CD4-positive, alpha-beta T cell treated with Interleukin-10 for 1 hour (primary cell): Measurements from ENCODE around the gene EYA3.

Source experiments
- DNase-seq: peaks from one replicate; pipeline ENCODE4 v3.0.0-alpha.2; 2020

Gene EYA3

GRCh38 chr1:28112388-28113241 is 24.2 kb upstream of the EYA3 start:
- DNase-seq, result peak; percentile 28

DNA sequence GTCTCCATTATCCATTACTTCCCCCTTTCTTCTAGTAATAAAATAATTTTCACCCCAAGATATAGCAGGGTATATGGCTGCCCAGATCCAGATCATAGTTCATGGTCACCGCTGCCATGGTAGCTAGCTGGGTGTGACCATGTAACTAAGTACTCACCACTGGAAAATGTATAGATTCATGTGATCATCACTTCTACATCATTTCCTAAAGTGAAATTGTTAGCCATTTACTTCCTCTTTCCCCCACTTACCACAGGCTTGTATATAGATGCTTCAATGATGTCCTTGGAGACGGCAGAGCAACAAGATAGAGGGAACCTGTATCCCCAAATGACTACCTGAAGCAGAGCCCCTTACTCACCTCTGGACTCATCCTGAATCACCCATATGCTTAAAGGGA is 22.7 kb upstream of the EYA3 start:
- DNase-seq, result peak; percentile 23

- no peak for DNase-seq
Measured at GRCh38 chr1:28110555-28110954, 22.1 kb upstream of the EYA3 start.

GRCh38 chr1:28109639-28110038 is 21.2 kb upstream of the EYA3 start:
- DNase-seq, result no peak

DNA sequence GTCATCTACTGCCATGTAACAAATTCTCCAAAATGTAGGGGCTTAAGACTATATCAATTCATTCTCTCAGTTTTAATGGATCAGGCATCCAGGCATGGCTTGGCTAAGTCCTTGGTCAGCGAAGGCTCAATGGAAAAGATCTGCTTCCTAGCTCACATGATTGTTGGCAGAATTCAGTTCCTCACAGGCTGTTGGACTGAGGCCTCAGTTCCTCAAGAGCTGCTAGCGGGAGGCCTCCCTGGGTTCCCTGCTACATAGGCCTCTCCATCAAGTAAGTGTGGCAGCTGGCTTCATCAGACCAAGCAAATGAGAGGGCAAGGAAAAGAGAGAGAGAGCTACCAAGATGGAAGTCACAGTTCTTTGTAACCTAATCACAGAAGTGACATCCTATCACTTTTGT is 19.6 kb upstream of the EYA3 start:
- no peak for DNase-seq

DNA sequence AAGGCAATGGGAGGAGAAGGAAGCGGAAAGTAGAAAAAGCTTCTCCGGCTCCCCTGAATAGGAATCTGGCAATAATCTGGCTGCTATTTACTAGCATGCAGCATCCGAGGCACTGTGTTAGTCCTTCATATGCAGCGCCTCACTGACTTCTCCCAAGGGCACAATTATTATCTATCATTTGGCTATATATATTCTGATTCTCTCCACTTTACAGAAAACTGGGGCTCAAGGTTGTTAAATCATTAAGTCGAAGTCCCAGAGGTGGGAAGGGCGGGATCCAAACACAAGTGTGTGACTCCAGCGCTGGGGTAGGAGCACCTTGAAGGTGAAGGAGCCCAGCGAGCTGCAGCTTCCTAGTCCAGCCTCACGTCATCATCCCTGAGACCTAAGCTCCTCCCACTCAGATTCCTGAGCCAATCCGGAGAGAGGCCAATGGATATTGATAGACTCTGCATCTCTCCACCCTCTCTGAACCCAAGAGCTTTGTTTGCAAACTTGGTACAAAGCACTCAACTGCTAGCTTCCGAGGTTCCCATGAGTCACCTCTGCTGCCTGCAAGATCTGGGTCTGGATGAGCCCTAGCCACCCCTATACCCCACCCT is 16.6 kb upstream of the EYA3 start:
- no peak for DNase-seq

- DNase-seq, result no peak
Measured at GRCh38 chr1:28102189-28102588, 13.8 kb upstream of the EYA3 start.

DNA sequence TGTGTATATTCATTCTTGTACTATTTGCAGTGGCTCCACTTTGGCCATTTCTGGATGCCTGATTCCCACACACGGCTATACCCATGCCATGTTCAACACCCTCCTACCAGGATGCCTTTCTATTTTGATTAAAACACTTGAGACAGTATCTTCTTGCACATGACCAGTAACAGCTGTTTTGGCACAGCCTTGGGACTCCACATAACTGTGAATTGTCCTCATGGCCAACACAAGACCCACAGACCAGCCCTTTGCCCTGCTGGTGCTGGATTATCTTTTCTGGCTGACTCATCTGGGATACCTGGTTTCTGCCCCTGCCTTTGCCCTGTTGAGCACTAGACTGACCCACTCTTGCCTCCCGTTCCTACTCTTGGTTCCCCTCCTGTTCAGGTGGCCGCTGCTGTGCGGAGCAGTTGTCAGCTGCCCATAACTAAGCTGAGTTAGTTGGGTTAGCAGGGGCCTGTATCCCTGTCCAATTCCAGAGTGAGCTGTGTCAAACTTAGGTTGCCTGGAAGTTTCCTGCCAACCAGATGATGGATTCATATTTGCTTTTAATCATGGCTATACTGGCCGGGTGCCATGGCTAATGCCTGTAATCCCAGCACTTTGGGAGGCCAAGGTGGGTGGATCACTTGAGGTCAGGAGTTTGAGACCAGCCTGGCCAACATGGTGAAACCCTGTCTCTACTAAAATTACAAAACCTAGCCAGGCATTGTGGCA is 10.8 kb upstream of the EYA3 start:
- DNase-seq, result no peak

DNA sequence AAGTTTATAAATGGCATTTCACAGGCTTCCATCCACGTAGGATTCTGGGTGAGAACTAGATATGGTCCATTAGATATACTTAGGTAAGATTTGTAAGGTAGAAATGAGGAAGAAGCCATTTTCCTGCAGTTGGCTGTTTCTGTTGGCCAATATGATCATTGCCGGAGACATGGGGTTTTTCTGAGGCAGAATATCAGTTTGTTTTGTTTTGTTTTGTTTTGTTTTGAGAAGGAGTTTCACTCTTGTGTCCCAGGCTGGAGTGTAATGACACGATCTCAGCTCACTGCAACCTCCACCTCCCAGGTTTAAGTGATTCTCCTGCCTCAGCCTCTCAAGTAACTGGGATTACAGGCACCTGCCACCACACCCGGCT is 8.7 kb upstream of the EYA3 start:
- no peak for DNase-seq

DNA sequence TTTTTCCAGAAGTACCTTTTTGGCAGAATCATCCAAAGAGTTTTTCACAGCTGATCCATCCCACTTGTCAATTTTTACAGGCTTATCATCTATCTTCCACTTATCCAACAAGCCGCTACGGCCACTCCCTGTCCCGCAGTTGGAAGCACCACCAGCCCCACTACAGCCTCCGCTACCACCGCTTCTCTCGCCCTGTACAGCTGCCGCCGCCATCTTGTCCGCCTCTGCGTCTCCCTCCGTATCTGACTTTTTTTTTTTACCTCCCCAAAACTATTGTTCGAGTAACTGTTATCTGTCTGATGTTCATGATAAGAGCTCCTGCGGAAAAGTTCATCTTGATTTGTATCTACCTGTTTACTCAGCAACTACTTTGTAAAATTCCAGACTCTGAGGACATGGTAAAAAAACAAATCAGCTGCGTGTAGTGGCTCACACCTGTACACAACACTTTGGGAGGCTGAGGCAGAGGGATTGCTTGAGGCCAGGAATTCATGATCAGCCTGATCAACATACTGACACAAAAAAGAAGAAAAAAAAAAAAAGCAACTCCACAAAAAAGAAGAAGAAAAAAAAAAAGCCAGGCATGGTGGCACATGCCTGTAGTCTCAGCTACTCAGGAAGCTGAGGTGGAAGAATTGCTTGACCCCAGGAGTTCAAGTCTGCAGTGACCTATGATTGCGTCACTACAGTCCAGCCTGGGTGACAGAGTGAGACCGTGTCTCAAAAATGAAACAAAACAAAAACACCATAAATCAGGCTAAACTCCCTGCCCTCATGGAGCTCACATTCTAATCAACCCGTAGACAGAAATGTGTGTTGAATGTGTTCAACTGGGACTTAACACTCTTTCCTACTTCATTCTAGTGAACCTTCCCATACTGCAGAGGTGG is 8.0 kb upstream of the EYA3 start:
- DNase-seq, result no peak

GRCh38 chr1:28091043-28091781 is 2.8 kb upstream of the EYA3 start:
- peak; percentile 84 for DNase-seq

DNA sequence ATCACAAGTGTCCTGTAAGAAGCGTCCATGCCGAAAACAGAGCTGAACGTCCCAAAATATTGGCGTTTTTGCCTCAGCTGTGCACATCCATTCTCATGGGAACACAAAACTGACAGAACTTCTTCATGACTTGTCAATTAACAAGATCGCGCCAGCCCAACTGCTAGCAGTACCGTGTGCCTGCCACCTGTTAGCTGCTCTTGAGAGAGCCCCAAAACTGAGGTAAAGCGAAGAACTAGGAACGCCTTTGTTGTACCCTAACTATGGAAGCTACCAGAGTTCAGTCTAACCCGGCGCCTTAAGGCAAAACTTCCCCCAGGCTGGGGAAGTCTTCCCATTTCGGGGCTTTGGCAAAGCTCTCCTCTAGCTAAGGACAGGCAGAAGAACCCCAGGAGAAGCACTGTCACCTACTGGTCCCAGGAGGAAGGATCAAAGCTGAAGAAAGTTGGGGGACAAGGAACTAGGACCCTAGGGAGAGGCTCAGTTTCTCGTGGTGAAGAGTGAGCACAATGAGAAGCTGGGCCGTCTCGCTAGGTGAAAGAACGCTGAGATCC is 719 bp downstream of the EYA3 start:
- peak; percentile 34 for DNase-seq

DNA sequence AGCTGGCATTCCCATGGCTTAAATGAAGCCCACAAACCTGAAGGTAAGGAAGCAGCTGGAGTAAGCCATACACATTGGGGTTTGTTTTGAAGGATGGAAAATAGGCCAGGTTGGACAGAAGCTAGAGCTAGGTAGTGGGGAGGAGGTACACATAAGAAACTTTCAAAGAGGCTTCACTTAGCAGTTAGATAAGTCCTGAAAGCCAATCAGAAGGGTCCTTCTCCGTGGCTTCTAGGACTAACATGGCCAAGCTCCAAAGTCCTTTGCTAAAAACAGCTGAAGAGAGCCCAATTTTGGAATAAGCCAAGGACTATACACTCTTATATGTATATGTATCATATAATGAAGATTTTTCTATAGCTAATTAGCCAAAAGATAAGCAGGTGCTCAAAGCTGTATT is 1.8 kb downstream of the EYA3 start:
- no peak for DNase-seq

DNA sequence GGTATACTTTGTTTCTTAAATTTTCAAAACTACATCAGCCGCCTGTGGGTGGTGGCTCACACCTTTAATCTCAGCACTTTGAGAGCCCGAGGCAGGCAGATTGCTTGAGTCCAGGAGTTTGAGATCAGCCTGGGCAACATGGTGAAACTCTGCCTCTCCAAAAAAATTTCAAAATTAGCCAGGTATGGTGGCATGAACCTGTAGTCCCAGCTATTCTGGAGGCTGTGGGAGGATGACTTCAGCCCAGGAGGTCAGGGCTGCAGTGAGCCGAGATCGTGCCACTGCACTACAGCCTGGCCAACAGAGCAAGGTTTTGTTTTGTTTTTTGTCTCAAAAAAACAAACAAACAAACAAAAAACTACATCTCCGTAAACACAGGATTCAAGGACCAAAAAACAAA is 3.3 kb downstream of the EYA3 start:
- no peak for DNase-seq

- no peak for DNase-seq
Measured at GRCh38 chr1:28083876-28084275, 4.5 kb downstream of the EYA3 start.

DNA sequence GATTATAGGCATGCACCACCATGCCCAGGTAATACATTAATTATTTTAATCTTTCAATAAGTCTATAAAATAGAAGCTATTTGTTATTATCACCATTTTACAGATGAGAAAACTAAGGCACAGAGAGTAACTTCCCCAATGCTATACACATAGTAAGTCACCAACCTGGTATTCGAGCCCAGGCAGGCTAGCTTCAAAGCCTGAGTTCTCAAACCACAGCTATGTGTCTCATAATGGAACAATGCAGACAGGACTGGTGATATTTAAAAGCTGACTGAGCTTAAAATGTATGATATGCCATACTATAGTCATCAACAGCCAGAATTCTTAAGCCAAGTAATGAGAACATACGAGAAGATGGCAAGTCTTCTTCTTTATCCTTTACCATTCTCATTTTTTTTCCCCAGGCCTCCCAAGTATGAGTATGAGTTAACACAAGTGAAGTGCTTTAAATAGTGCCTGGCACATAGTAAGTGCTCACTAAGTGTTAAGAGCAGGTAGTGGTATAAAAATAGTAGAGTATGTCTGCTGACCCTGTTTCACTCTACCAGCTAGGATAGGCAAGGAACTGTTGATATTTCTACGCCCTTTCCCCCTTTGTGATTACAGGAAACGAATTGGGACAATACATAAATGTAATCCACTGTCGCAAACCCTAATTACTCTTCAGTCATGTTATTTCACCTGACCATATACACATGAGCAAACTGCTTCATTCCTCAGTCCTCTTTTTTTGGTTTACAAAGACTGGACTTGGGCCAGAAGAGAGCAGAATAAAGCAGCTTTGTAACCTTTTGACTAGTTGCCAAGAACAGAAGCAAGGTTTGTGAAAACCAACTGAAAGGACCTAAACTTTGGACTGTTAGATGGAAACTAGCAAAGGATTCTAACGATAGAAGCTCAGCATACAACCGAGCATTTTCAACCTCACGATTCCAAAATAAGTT is 9.5 kb downstream of the EYA3 start:
- no peak for DNase-seq

DNA sequence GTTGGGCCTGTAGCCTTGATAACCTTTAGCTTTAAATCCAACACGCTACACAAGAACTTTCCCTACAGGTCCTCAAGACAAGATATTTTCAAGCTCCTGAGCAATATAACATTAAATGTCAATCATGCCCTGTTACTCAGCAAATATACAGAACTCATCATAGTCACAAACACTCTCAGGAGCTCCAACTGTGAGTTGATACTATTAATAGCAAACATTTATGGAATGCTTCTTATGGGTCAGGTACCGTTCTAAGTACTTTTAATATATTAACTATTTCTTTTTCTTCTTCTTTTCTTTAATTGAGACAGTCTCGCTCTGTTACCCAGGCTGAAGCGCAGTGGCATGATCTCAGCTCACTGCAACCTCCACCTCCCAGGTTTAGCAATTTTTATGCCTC is 10.1 kb downstream of the EYA3 start:
- no peak for DNase-seq

DNA sequence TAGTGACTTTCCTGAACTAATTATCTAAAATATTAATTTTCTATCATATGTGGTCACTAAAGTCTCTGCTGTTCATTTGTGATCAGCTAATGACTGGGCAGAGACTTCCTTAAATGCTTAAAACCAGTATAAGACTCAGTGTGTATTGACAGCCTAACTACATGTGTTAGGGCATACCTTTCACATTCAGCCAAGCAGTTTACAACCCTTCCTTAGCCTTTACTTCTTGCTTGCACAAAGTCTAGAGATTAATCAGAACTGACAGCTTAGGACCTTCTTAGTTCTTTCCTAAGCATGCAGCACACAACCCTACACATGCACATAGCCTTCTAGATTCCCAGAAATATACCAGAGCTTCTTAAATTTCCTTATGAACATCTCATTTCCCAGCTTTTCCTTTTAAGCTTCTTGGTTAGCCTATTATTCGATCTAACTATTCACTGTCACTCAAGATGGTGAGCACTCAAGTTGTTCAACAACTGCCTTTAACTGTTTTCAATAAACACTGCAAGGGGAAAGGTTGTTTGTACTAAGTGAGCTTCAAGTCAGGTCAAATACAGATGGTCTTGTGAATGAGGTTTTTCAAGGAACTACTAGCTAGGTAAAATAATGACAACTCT is 13.4 kb downstream of the EYA3 start:
- DNase-seq, result no peak

DNA sequence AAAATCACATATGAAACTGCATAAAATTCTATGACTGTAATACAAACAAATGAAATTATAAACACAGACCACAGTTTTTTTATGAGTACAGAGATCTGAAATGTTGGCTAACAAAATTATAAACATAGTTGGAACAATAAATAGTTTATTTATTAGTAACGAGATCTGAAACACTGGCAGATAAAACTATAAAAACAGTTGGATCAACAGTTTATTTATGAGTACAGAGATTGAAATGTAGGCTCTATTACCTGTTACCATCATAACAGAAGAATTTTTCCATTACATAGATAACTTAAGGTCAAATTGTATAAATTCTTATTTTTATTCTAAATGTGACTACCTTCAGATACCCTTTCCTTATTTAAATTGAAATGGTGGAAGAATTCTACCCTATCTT is 14.5 kb downstream of the EYA3 start:
- no peak for DNase-seq

GRCh38 chr1:28071813-28072212 is 16.6 kb downstream of the EYA3 start:
- no peak for DNase-seq
